T-helper 1 cell treated with Interleukin-12 subunit alpha and Interleukin-12 subunit beta and Interleukin-4 antibody, amounts not matched to agents 30 μg/mL and 1 μg/mL, for 36 hours (primary cell): Measurements from ENCODE around the gene DIS3L.
"Not testable (repeated sequence)": the region's sequence is repeated elsewhere in the genome, so short reads cannot be mapped to it uniquely, and the experiment has no call there.

Experiments used
- H3K27ac Mint-ChIP-seq: one replicate; pipeline ENCODE4 v1.8.0; 2021; ENCODE audit warnings: mild to moderate bottlenecking, mixed read lengths
- H3K27me3 Mint-ChIP-seq: one replicate; pipeline ENCODE4 v1.8.0; 2021; ENCODE audit warnings: low read depth, mixed read lengths
- H3K36me3 Mint-ChIP-seq: one replicate; pipeline ENCODE4 v1.8.0; 2021; ENCODE audit warnings: low read depth, mixed read lengths
- H3K4me1 Mint-ChIP-seq: one replicate; pipeline ENCODE4 v1.8.0; 2021; ENCODE audit warnings: low read depth, mixed read lengths
- H3K4me3 Mint-ChIP-seq: one replicate; pipeline ENCODE4 v1.8.0; 2021; ENCODE audit warnings: mild to moderate bottlenecking, moderate library complexity, mixed read lengths
- H3K9me3 Mint-ChIP-seq: one replicate; pipeline ENCODE4 v1.8.0; 2021; ENCODE audit warnings: mixed read lengths

Gene DIS3L

GRCh38 chr15:66293419-66294156 is at the start of gene DIS3L:
DIS3L (plus strand) TSS chr15:66293568; CDS start chr15:66293597, 29 bp downstream.
- Mint-ChIP-seq H3K27me3 (no peaks in the 10 kb centered on the region), H3K4me3 (peak within 1 kb of the TSS; percentile 87), H3K4me1 (peaks cover 38% of the 10 kb centered on the region), H3K27ac (peak within 1 kb of the TSS; percentile 89), H3K36me3 (peaks cover 10% of the 10 kb centered on the region), H3K9me3 (no peaks in the 10 kb centered on the region)

GRCh38 chr15:66245832-66246231 is 47.5 kb upstream of the DIS3L start:
- not testable (repeated sequence) for H3K27ac Mint-ChIP-seq, H3K36me3 Mint-ChIP-seq, H3K4me3 Mint-ChIP-seq, H3K9me3 Mint-ChIP-seq, H3K4me1 Mint-ChIP-seq
- peaks cover 72% of the 10 kb centered on the region for H3K27me3 Mint-ChIP-seq

- H3K9me3 Mint-ChIP-seq: no peaks in the 10 kb centered on the region
- peaks cover 5% of the 10 kb centered on the region for H3K4me1 Mint-ChIP-seq
- no peaks in the 10 kb centered on the region for H3K36me3 Mint-ChIP-seq
- H3K27me3 Mint-ChIP-seq: peaks cover 78% of the 10 kb centered on the region
- H3K27ac Mint-ChIP-seq: no peak overlapping the region
- H3K4me3 Mint-ChIP-seq: no peak overlapping the region
Observed at GRCh38 chr15:66246937-66247336, 46.4 kb upstream of the DIS3L start.

- Mint-ChIP-seq H3K4me3 (no peak overlapping the region), H3K27me3 (peaks cover 75% of the 10 kb centered on the region), H3K9me3 (no peaks in the 10 kb centered on the region), H3K4me1 (peaks cover 13% of the 10 kb centered on the region), H3K36me3 (no peaks in the 10 kb centered on the region), H3K27ac (no peak overlapping the region)
Observed at GRCh38 chr15:66249605-66250174, 43.7 kb upstream of the DIS3L start.

GRCh38 chr15:66251065-66251789 is 42.1 kb upstream of the DIS3L start:
- Mint-ChIP-seq H3K9me3 (no peaks in the 10 kb centered on the region), H3K36me3 (no peaks in the 10 kb centered on the region), H3K4me3 (no peak overlapping the region), H3K27me3 (peaks cover 81% of the 10 kb centered on the region), H3K4me1 (peaks cover 13% of the 10 kb centered on the region), H3K27ac (no peak overlapping the region)

- Mint-ChIP-seq H3K4me3 (peak overlapping the region; percentile 52), H3K27me3 (peaks cover 85% of the 10 kb centered on the region), H3K4me1 (peaks cover 13% of the 10 kb centered on the region), H3K27ac (no peak overlapping the region), H3K9me3 (no peaks in the 10 kb centered on the region), H3K36me3 (no peaks in the 10 kb centered on the region)
Observed at GRCh38 chr15:66251790-66252684, 41.3 kb upstream of the DIS3L start.

GRCh38 chr15:66252685-66253417 is 40.5 kb upstream of the DIS3L start:
- Mint-ChIP-seq H3K4me1 (peaks cover 13% of the 10 kb centered on the region), H3K4me3 (peak overlapping the region; percentile 52), H3K27me3 (peaks cover 84% of the 10 kb centered on the region), H3K9me3 (no peaks in the 10 kb centered on the region), H3K27ac (no peak overlapping the region), H3K36me3 (no peaks in the 10 kb centered on the region)

- peak within 1 kb of the TSS; percentile 88 for H3K4me3 Mint-ChIP-seq
- H3K27me3 Mint-ChIP-seq: peaks cover 83% of the 10 kb centered on the region
- no peaks in the 10 kb centered on the region for H3K9me3 Mint-ChIP-seq
- H3K27ac Mint-ChIP-seq: peak within 1 kb of the TSS; percentile 38
- no peaks in the 10 kb centered on the region for H3K36me3 Mint-ChIP-seq
- peaks cover 13% of the 10 kb centered on the region for H3K4me1 Mint-ChIP-seq
Observed at GRCh38 chr15:66253418-66254088, 39.8 kb upstream of the DIS3L start, which contains the start of gene MEGF11. MEGF11 (minus strand) TSS chr15:66253750; CDS start chr15:66128403, 125,347 bp downstream.

- Mint-ChIP-seq H3K4me3 (peak overlapping the region; percentile 88), H3K36me3 (no peaks in the 10 kb centered on the region), H3K4me1 (peaks cover 8% of the 10 kb centered on the region), H3K27me3 (peaks cover 78% of the 10 kb centered on the region), H3K9me3 (no peaks in the 10 kb centered on the region), H3K27ac (peak overlapping the region; percentile 38)
Observed at GRCh38 chr15:66254089-66254950, 39.0 kb upstream of the DIS3L start.

GRCh38 chr15:66254951-66255676 is 38.3 kb upstream of the DIS3L start:
- Mint-ChIP-seq H3K4me3 (no peak overlapping the region), H3K27me3 (peaks cover 76% of the 10 kb centered on the region), H3K27ac (no peak overlapping the region), H3K36me3 (no peaks in the 10 kb centered on the region), H3K9me3 (no peaks in the 10 kb centered on the region), H3K4me1 (peaks cover 8% of the 10 kb centered on the region)

- H3K36me3 Mint-ChIP-seq: no peaks in the 10 kb centered on the region
- peaks cover 72% of the 10 kb centered on the region for H3K27me3 Mint-ChIP-seq
- H3K9me3 Mint-ChIP-seq: no peaks in the 10 kb centered on the region
Observed at GRCh38 chr15:66256692-66257091, 36.7 kb upstream of the DIS3L start.

GRCh38 chr15:66261056-66261455 is 32.3 kb upstream of the DIS3L start:
- peaks cover 11% of the 10 kb centered on the region for H3K9me3 Mint-ChIP-seq
- H3K4me1 Mint-ChIP-seq: no peaks in the 10 kb centered on the region
- H3K27ac Mint-ChIP-seq: no peak overlapping the region
- H3K36me3 Mint-ChIP-seq: peaks cover 2% of the 10 kb centered on the region
- H3K4me3 Mint-ChIP-seq: no peak overlapping the region
- H3K27me3 Mint-ChIP-seq: peaks cover 54% of the 10 kb centered on the region

More at GRCh38 chr15:66256692-66257091, 36.7 kb upstream of the DIS3L start:
- Mint-ChIP-seq H3K4me1 (peaks cover 8% of the 10 kb centered on the region), H3K4me3 (no peak overlapping the region), H3K27ac (no peak overlapping the region)
